Dendritic cell treated with granulocyte-macrophage colony-stimulating factor and Interleukin-4, amounts not matched to agents 40 ng/mL and 50 ng/mL, for 4 days (primary cell): ENCODE measurements around the gene RASEF.
"Not testable (repeated sequence)": the region's sequence is repeated elsewhere in the genome, so short reads cannot be mapped to it uniquely, and the experiment has no call there.

Experiments
- H3K27ac Mint-ChIP-seq: one replicate; pipeline ENCODE4 v1.8.0; 2022; ENCODE audit warnings: mild to moderate bottlenecking, mixed read lengths
- H3K27me3 Mint-ChIP-seq: one replicate; pipeline ENCODE4 v1.8.0; 2022; ENCODE audit warnings: mild to moderate bottlenecking, mixed read lengths
- H3K36me3 Mint-ChIP-seq: one replicate; pipeline ENCODE4 v1.8.0; 2022; ENCODE audit warnings: low read depth, mixed read lengths
- H3K4me1 Mint-ChIP-seq: one replicate; pipeline ENCODE4 v1.8.0; 2022; ENCODE audit warnings: low read depth, mixed read lengths
- H3K4me3 Mint-ChIP-seq: one replicate; pipeline ENCODE4 v1.8.0; 2022; ENCODE audit warnings: mild to moderate bottlenecking, moderate library complexity, mixed read lengths
- H3K9me3 Mint-ChIP-seq: one replicate; pipeline ENCODE4 v1.8.0; 2022; ENCODE audit warnings: mixed read lengths
- intact Hi-C: fragments of 100-400 bp; cut with micrococcal nuclease; formaldehyde crosslinking; loops from one replicate; pipeline ENCODE4 v1.15.0; 2022

RASEF gene

DNA sequence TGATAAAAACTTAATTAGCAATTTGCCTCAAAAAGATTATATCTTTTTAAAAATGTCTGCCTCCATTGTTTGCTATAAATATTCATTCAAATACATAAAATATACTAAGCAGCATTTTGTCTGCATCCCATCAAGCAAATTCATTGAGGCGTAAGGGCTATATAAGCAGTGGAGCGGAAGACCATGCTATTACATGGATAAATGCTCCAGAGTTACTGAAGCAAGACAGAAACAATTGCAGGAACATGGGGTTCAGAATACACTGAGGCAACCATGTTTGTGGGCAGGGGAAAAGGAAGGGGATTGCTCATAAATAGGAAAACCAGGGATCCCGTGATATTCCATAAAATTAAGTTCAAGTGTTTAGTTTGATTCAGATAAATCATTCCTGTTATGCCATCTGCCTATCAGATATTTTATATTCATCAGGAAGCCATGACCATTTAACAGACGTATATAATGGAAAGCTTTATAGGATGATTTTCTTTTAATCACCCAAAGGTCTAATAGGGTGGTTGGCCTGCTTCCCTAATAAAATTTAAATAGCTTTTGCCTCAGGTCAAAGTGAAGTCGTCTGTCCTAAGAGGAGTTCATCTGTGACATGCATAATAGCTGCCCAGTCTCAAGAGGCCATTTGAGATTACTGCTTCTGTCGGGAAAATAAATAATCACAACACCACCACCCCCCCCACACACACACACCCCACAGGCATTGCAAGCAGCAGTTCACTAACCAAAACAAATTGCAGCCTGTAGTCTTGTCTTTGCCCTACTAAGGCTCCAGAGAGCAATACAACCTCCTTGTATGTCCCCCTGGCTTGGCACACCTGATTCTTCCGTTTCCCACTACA lies 105.2 kb downstream of the RASEF start:
- H3K27me3 Mint-ChIP-seq = no peaks in the 10 kb centered on the region
- H3K4me1 Mint-ChIP-seq = no peaks in the 10 kb centered on the region
- no peaks in the 10 kb centered on the region for H3K36me3 Mint-ChIP-seq
- H3K4me3 Mint-ChIP-seq = no peak overlapping the region
- intact Hi-C loops = no loop called here
- no peak overlapping the region for H3K27ac Mint-ChIP-seq
- no peaks in the 10 kb centered on the region for H3K9me3 Mint-ChIP-seq

GRCh38 chr9:82949203-82949602 lies 113.7 kb downstream of the RASEF start:
- H3K27ac Mint-ChIP-seq = no peak overlapping the region
- no peaks in the 10 kb centered on the region for H3K27me3 Mint-ChIP-seq
- H3K4me1 Mint-ChIP-seq = no peaks in the 10 kb centered on the region
- no peaks in the 10 kb centered on the region for H3K36me3 Mint-ChIP-seq
- H3K9me3 Mint-ChIP-seq = no peaks in the 10 kb centered on the region
- no peak overlapping the region for H3K4me3 Mint-ChIP-seq
- intact Hi-C loops = no loop called here

DNA sequence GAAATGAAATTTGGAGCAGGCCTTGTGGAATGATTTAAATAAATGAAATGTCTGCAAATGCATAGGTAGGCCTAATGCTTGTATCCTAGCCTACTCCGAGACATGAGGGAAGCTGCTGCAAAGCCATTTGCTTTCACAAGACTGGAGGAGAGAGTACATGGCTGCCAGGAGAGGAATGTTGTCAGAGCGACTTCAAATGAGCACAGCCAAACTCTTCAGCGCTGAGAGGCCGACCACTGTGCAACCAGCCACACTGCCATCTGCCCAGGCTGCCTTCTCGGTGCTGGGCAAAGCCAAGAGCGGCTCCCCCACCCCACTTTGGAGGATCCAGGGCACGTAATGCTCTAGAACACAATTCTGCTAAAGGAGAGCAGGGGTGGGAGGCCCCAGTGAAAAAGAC lies 122.6 kb downstream of the RASEF start:
- H3K27ac Mint-ChIP-seq = no peak overlapping the region
- no peaks in the 10 kb centered on the region for H3K4me1 Mint-ChIP-seq
- H3K4me3 Mint-ChIP-seq = no peak overlapping the region
- intact Hi-C loops = no loop called here
- no peaks in the 10 kb centered on the region for H3K9me3 Mint-ChIP-seq
- H3K36me3 Mint-ChIP-seq = no peaks in the 10 kb centered on the region
- no peaks in the 10 kb centered on the region for H3K27me3 Mint-ChIP-seq

GRCh38 chr9:82939451-82939850 lies 123.5 kb downstream of the RASEF start:
- no peaks in the 10 kb centered on the region for H3K27me3 Mint-ChIP-seq
- H3K27ac Mint-ChIP-seq = no peak overlapping the region
- no peaks in the 10 kb centered on the region for H3K36me3 Mint-ChIP-seq
- H3K9me3 Mint-ChIP-seq = no peaks in the 10 kb centered on the region
- no peaks in the 10 kb centered on the region for H3K4me1 Mint-ChIP-seq
- intact Hi-C loops = no loop called here
- no peak overlapping the region for H3K4me3 Mint-ChIP-seq

DNA sequence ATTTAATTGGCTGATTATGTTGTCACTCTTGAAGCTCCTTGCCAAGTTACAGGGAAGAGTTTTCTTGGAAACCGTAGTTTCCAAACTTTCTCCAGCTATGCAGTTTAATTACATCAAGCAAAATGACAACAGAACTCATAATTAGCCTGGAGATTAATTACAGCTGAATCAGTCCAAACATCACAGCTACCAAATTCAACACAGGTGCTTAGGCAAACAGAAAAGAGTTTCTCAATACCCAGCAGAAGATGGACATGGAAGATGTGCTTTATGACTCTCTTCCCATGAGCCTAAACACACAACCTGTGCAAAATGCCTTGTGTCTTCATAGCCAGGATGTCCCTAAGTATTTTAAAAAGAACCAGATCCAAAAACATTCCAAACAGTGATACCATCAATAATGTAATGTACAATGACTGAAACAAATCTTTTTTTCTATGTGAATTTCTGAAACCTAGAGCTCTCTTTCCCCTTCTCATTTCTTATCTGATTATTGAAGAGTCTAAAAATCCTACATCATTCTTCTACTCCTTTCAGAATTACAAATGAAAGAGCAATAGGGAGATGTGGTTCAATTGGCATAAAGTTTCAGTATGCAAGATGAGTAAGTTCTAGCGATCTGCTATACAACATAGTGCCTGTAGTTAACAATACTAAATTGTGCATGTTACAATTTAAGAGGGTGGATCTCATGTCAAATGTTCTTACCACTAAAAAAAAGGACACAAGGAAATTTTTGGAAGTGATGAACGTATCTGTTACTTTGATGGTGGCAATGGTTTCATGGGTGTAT lies 124.3 kb downstream of the RASEF start:
- H3K27me3 Mint-ChIP-seq = no peaks in the 10 kb centered on the region
- H3K4me3 Mint-ChIP-seq = no peak overlapping the region
- no peaks in the 10 kb centered on the region for H3K9me3 Mint-ChIP-seq
- intact Hi-C loops = no loop called here
- no peaks in the 10 kb centered on the region for H3K4me1 Mint-ChIP-seq
- H3K36me3 Mint-ChIP-seq = no peaks in the 10 kb centered on the region
- no peak overlapping the region for H3K27ac Mint-ChIP-seq

DNA sequence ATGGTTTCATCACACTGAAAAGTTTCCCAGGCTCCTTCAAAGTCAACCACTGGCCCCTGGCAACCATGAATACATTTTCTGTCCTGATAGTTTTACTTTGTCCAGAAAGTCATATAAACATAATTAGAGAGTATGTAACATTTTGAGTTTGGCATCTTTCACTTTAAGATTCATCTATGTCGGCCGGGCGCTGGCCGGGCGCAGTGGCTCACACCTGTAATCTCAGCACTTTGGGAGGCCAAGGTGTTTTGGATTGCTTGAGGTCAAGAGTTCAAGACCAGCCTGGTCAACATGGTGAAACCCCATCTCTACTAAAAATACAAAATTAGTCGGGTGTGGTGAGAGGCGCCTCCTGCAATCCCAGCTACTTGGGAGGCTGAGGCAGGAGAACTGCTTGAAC lies 126.4 kb downstream of the RASEF start:
- H3K27me3 Mint-ChIP-seq, H3K4me1 Mint-ChIP-seq, H3K4me3 Mint-ChIP-seq, intact Hi-C loops, H3K27ac Mint-ChIP-seq, H3K9me3 Mint-ChIP-seq, H3K36me3 Mint-ChIP-seq: not testable (repeated sequence)

GRCh38 chr9:82934949-82935348 lies 128.0 kb downstream of the RASEF start:
- Mint-ChIP-seq H3K36me3 (no peaks in the 10 kb centered on the region), H3K27ac (no peak overlapping the region), H3K9me3 (no peaks in the 10 kb centered on the region), H3K4me3 (no peak overlapping the region), H3K4me1 (no peaks in the 10 kb centered on the region), H3K27me3 (no peaks in the 10 kb centered on the region)
- intact Hi-C loops = no loop called here

DNA sequence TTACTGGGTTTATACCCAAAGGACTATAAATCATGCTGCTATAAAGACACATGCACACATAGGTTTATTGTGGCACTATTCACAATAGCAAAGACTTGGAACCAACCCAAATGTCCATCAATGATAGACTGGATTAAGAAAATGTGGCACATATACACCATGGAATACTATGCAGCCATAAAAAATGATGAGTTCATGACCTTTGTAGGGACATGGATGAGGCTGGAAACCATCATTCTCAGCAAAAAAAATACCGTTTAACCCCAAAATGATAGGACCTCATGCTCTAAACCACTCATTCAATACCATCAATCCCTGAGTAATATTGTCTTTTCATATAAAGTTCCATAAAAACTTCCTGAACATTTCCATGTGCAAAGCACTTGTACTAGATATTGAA lies 128.9 kb downstream of the RASEF start:
- H3K4me3 Mint-ChIP-seq, H3K27me3 Mint-ChIP-seq, H3K27ac Mint-ChIP-seq, H3K9me3 Mint-ChIP-seq, intact Hi-C loops, H3K4me1 Mint-ChIP-seq, H3K36me3 Mint-ChIP-seq: not testable (repeated sequence)

DNA sequence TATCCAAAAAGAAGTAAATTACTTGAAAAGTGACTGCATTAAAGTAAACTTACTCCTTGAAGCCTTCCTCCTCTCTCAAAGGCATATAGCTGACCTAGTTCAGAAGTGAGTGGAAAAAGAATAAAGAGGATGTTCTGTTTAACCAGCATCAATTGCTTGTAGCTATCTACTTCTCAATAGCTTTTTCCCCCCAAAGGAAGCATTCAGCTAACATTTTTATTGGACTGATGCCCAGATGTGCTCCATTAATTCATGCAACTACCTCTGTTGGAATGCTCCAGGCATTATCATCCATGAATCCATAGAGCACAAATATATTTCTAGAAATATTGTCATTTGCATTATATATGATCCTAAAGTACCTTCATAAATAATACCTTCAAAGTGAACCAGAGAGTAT lies 132.8 kb downstream of the RASEF start:
- Mint-ChIP-seq H3K36me3 (no peaks in the 10 kb centered on the region), H3K27me3 (no peaks in the 10 kb centered on the region), H3K4me1 (no peaks in the 10 kb centered on the region), H3K9me3 (no peaks in the 10 kb centered on the region), H3K27ac (no peak overlapping the region), H3K4me3 (no peak overlapping the region)
- intact Hi-C loops = no loop called here
